CD14-positive monocyte (primary cell): Measurements from ENCODE around the gene RPL3. TPM values are rescaled to one million over a fixed set of nuclear protein-coding genes. Genes with fewer than 3 reads are reported as not detected.

Source experiments
- DNase-seq, 3 donors: peaks; one replicate each; pipeline ENCODE4 v3.0.0-alpha.2; 2011 to 2022
- H2AFZ ChIP-seq: 2 replicates; pipeline ENCODE4 v1.6.0; 2012; ENCODE audit warnings: mild to moderate bottlenecking, low read depth, low read length, inconsistent platforms; ENCODE audit not compliant: insufficient read depth, poor library complexity, severe bottlenecking
- H3K27ac ChIP-seq, 2 donors: 1 replicate in 1 of 2; 2 replicates in 1 of 2; pipeline ENCODE4 v1.5.1; 2012 to 2013; ENCODE audit warnings: low read length in 2 of 2, control low read depth in 1 of 2, inconsistent platforms in 1 of 2, low read depth in 1 of 2, mild to moderate bottlenecking in 1 of 2
- H3K27me3 ChIP-seq, 2 donors: one replicate each; pipeline versions ENCODE4 v1.6.0 to v1.6.1; 2011 to 2013; ENCODE audit warnings: low read length in 2 of 2; ENCODE audit not compliant: control insufficient read depth in 2 of 2, insufficient read depth in 2 of 2
- H3K36me3 ChIP-seq, 2 donors: replicated peaks in 1 of 2; 1 replicate in 1 of 2; 2 replicates in 1 of 2; pipeline versions ENCODE4 v1.5.1 to v1.6.1; 2012 to 2013; ENCODE audit warnings: low read length in 2 of 2, control low read depth in 1 of 2, inconsistent platforms in 1 of 2, mild to moderate bottlenecking in 1 of 2; ENCODE audit not compliant: insufficient read depth in 2 of 2, control insufficient read depth in 1 of 2
- H3K4me1 ChIP-seq, 2 donors: 1 replicate in 1 of 2; 2 replicates in 1 of 2; pipeline versions ENCODE4 v1.5.1 to v1.6.1; 2012 to 2013; ENCODE audit warnings: low read length in 2 of 2, control low read depth in 1 of 2, inconsistent platforms in 1 of 2, mild to moderate bottlenecking in 1 of 2, moderate library complexity in 1 of 2; ENCODE audit not compliant: insufficient read depth in 2 of 2, control insufficient read depth in 1 of 2
- H3K4me2 ChIP-seq: replicated peaks from 2 replicates; pipeline ENCODE3; 2012; ENCODE audit warnings: low read length, moderate library complexity, mild to moderate bottlenecking; ENCODE audit not compliant: poor library complexity, severe bottlenecking; ENCODE audit errors: extremely low read depth
- H3K4me3 ChIP-seq, 3 experiments: fragments of 200-600 bp in 1 of 3; sonication (generic) in 1 of 3; replicated peaks in 1 of 3; 1 replicate in 2 of 3; 2 replicates in 1 of 3; pipeline ENCODE4 v1.5.1; 2011 to 2013; ENCODE audit warnings: low read length in 3 of 3, mild to moderate bottlenecking in 3 of 3, control low read depth in 2 of 3, low read depth in 2 of 3, inconsistent platforms in 1 of 3, moderate library complexity in 1 of 3
- H3K79me2 ChIP-seq: 2 replicates; pipeline ENCODE4 v1.6.0; 2012; ENCODE audit warnings: mild to moderate bottlenecking, control low read depth, inconsistent platforms, low read length, moderate library complexity; ENCODE audit not compliant: insufficient read depth
- H3K9ac ChIP-seq: 2 replicates; pipeline ENCODE4 v1.6.0; 2017; ENCODE audit warnings: low read length, mild to moderate bottlenecking; ENCODE audit not compliant: insufficient read depth, poor library complexity, severe bottlenecking
- H3K9me3 ChIP-seq, 2 donors: replicated peaks in 1 of 2; 1 replicate in 1 of 2; 2 replicates in 1 of 2; pipeline versions ENCODE4 v1.5.1 to v1.6.1; 2012 to 2013; ENCODE audit warnings: low read length in 2 of 2, control low read depth in 1 of 2; ENCODE audit not compliant: control insufficient read depth in 1 of 2, insufficient read depth in 1 of 2
- H4K20me1 ChIP-seq: 2 replicates; pipeline ENCODE4 v1.6.0; 2012; ENCODE audit warnings: mild to moderate bottlenecking, low read length, control low read depth, moderate library complexity; ENCODE audit not compliant: insufficient read depth
- H3K27ac Mint-ChIP-seq, 7 donors: one replicate each; pipeline ENCODE4 v1.8.0; 2020; ENCODE audit warnings: mild to moderate bottlenecking in 7 of 7, mixed read lengths in 7 of 7, moderate library complexity in 6 of 7, inconsistent platforms in 2 of 7
- H3K27me3 Mint-ChIP-seq, 3 donors: one replicate each; pipeline ENCODE4 v1.8.0; 2021 to 2022; ENCODE audit warnings: low read depth in 3 of 3, mild to moderate bottlenecking in 3 of 3, mixed read lengths in 3 of 3, moderate library complexity in 3 of 3, inconsistent platforms in 1 of 3
- H3K36me3 Mint-ChIP-seq, 2 donors: one replicate each; pipeline ENCODE4 v1.8.0; 2020; ENCODE audit warnings: mixed read lengths in 2 of 2, inconsistent platforms in 1 of 2, mild to moderate bottlenecking in 1 of 2
- H3K4me1 Mint-ChIP-seq: one replicate; pipeline ENCODE4 v1.8.0; 2020; ENCODE audit warnings: mild to moderate bottlenecking, mixed read lengths
- H3K4me3 Mint-ChIP-seq, 2 donors: one replicate each; pipeline ENCODE4 v1.8.0; 2020; ENCODE audit warnings: mild to moderate bottlenecking in 2 of 2, mixed read lengths in 2 of 2, moderate library complexity in 1 of 2
- H3K9me3 Mint-ChIP-seq, 7 donors: one replicate each; pipeline ENCODE4 v1.8.0; 2020 to 2022; ENCODE audit warnings: mixed read lengths in 7 of 7, mild to moderate bottlenecking in 6 of 7, moderate library complexity in 6 of 7, inconsistent platforms in 2 of 7
- CTCF ChIP-seq: fragments of 200-600 bp; IDR thresholded peaks from one replicate; pipeline ENCODE4 v1.8.0; 2022; ENCODE audit warnings: antibody characterized with exemption, mild to moderate bottlenecking
- WGBS: methylation state at CpG from one replicate; pipeline ENCODE4 v1.1.5; 2013; ENCODE audit warnings: missing lambda C conversion rate; ENCODE audit not compliant: insufficient coverage; 5-methylcytosine and 5-hydroxymethylcytosine counted together
- intact Hi-C, 2 donors: fragments of 100-400 bp; cut with micrococcal nuclease; formaldehyde crosslinking; loops; one replicate each; pipeline versions ENCODE4 v1.15.0 to v1.15.1; 2023
- polyA plus RNA-seq, 3 donors: library from polyadenylated mRNA; depleted of rRNA in 1 of 3; unstranded in 2 of 3; stranded (reverse) in 1 of 3; fragments of 300-500 nt in 2 of 3; fragments of >200 nt in 1 of 3; fragmentation: Illumina TruSeq in 2 of 3; gene quantifications; 1 replicate in 2 of 3; 2 replicates in 1 of 3; pipeline ENCODE4 v1.2.3, GENCODE V29; 2012 to 2021

The RPL3 gene
- polyA plus RNA-seq, 3 donors: 604 to 2,104 (median 698) TPM

- H3K4me1 ChIP-seq: peaks cover 23 to 33% of the 10 kb centered on the region in 2 donors
- no peak overlapping the region for H2AFZ ChIP-seq
- H3K4me2 ChIP-seq: peak overlapping the region; percentile 28
- DNase-seq: no peak
- H3K4me3 Mint-ChIP-seq: peak overlapping the region; percentile 6 to 23
- peaks cover 3 to 27% of the 10 kb centered on the region in 2 donors for H3K27me3 ChIP-seq
- peak overlapping the region; percentile 80 to 96 (median 83) for H3K27ac Mint-ChIP-seq
- no peak overlapping the region for H3K4me3 ChIP-seq
- H3K4me1 Mint-ChIP-seq: peaks cover 32% of the 10 kb centered on the region
- 77% methylated on average over 5 of the region's 9 CpGs for WGBS
- H3K79me2 ChIP-seq: no peaks in the 10 kb centered on the region
- no peaks in the 10 kb centered on the region for H4K20me1 ChIP-seq
- peaks cover 5 to 20% (median 13%) of the 10 kb centered on the region in 7 donors for H3K9me3 Mint-ChIP-seq
- H3K9ac ChIP-seq: no peak overlapping the region
- no peaks in the 10 kb centered on the region for H3K36me3 ChIP-seq
- intact Hi-C loops: loop anchor here (2.0 to 5.0 kb wide), 3 partner anchors 33 to 334 kb away; no protein-coding TSS in a partner anchor
- TF ChIP-seq CTCF: no peak
- H3K9me3 ChIP-seq: peaks cover 0 to 4% of the 10 kb centered on the region in 2 donors
- peaks cover 0 to 3% of the 10 kb centered on the region in 2 donors for H3K36me3 Mint-ChIP-seq
- H3K27ac ChIP-seq: peak overlapping the region in 1 of 2 donors; percentile 77
- peaks cover 34 to 50% (median 45%) of the 10 kb centered on the region in 3 donors for H3K27me3 Mint-ChIP-seq
These were observed 43.5 kb downstream of the RPL3 start for GRCh38 chr22:39275814-39276439.

GRCh38 chr22:39273950-39274887 lies 45.2 kb downstream of the RPL3 start:
- intact Hi-C loops: no loop called here
- no peak overlapping the region for H3K4me2 ChIP-seq
- H3K79me2 ChIP-seq: no peaks in the 10 kb centered on the region
- peaks cover 0 to 5% of the 10 kb centered on the region in 2 donors for H3K9me3 ChIP-seq
- no peak overlapping the region for H3K27ac ChIP-seq
- no peak for DNase-seq
- H3K9ac ChIP-seq: no peak overlapping the region
- peak overlapping the region in 1 of 2 donors; percentile 26 for H3K4me3 Mint-ChIP-seq
- H3K4me1 Mint-ChIP-seq: peaks cover 28% of the 10 kb centered on the region
- no peak overlapping the region for H3K27ac Mint-ChIP-seq
- H3K9me3 Mint-ChIP-seq: peaks cover 5 to 17% (median 13%) of the 10 kb centered on the region in 7 donors
- H3K4me3 ChIP-seq: no peak overlapping the region
- H2AFZ ChIP-seq: no peak overlapping the region
- no peaks in the 10 kb centered on the region for H4K20me1 ChIP-seq
- no peak for TF ChIP-seq CTCF
- H3K27me3 Mint-ChIP-seq: peaks cover 22 to 40% (median 31%) of the 10 kb centered on the region in 3 donors
- no peaks in the 10 kb centered on the region for H3K36me3 ChIP-seq
- peaks cover 0 to 17% of the 10 kb centered on the region in 2 donors for H3K27me3 ChIP-seq
- WGBS: 91% methylated on average over 12 of the region's 17 CpGs
- H3K36me3 Mint-ChIP-seq: no peaks in the 10 kb centered on the region
- peaks cover 23 to 33% of the 10 kb centered on the region in 2 donors for H3K4me1 ChIP-seq
